Superior temporal gyrus (tissue), 1 donor: ENCODE measurements around the gene THSD1.
A peak's percentile ranks its signal among the peaks of the same experiment; 100 is the strongest.

ENCODE experiments used
- DNase-seq: peaks from one replicate; pipeline ENCODE4 v3.0.0-alpha.2; 2016; ENCODE audit errors: extremely low spot score

THSD1 gene, protein sequence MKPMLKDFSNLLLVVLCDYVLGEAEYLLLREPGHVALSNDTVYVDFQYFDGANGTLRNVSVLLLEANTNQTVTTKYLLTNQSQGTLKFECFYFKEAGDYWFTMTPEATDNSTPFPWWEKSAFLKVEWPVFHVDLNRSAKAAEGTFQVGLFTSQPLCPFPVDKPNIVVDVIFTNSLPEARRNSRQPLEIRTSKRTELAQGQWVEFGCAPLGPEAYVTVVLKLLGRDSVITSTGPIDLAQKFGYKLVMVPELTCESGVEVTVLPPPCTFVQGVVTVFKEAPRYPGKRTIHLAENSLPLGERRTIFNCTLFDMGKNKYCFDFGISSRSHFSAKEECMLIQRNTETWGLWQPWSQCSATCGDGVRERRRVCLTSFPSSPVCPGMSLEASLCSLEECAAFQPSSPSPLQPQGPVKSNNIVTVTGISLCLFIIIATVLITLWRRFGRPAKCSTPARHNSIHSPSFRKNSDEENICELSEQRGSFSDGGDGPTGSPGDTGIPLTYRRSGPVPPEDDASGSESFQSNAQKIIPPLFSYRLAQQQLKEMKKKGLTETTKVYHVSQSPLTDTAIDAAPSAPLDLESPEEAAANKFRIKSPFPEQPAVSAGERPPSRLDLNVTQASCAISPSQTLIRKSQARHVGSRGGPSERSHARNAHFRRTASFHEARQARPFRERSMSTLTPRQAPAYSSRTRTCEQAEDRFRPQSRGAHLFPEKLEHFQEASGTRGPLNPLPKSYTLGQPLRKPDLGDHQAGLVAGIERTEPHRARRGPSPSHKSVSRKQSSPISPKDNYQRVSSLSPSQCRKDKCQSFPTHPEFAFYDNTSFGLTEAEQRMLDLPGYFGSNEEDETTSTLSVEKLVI

DNA sequence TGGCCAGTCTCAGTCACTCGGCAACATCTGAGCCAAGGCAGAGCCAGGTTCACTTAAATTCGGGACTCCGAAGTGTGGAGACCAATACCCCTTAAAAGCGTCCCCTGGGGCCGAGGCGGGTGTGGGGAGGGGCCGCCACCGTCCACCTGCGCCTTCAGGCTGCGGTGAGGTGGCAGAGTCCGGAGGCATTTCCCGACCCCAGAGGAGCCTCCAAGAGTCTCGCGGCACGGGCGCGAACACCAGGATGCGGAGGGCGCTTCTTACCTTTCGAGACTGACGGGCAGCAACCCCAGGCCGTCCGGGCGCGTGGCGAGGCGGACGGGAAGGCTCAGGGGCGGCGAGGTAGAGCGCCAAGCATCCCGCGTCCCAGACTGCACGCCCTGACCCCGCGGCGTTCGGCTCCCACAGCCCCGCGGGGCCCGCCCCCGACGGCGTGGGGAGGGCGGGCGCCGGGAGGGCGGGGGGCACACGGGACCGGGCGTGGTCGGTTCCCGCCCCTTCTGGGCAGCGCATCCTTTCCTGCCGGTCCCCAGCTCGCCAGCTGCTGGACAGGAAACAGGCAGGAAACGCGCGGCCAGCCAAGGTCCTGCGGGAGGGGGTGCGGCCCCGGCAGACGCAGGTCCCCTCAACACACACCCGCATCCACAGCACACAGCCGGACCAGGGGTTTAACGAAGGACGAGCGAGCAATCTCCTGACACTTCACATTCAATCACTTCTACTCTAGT is at the start of gene THSD1:
Gene THSD1, minus strand, starts transcription at position 406 of the 728 bp plus-strand sequence. CDS start 3,572 bp downstream, outside the sequence.
- DNase-seq = no peak

DNA sequence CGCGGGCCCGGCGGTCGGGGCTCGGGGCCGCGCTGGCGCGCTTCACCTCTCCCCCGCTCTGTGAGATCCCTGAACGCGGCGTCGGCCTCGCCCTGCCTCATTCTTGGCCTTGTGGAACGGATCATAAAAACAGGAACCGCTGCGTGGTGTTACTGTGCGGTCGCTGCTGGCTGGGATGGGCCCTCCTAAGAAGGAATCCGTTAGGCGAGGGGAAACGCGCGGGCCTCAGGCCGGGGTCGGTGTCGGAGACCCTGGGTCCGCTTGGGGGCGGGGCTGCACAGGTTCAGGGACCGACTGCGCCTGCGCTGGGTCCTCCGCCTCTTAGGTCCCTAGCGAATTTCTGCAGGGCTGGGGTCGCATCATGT is 49.7 kb upstream of the THSD1 start:
- DNase-seq = peak; percentile 48

DNA sequence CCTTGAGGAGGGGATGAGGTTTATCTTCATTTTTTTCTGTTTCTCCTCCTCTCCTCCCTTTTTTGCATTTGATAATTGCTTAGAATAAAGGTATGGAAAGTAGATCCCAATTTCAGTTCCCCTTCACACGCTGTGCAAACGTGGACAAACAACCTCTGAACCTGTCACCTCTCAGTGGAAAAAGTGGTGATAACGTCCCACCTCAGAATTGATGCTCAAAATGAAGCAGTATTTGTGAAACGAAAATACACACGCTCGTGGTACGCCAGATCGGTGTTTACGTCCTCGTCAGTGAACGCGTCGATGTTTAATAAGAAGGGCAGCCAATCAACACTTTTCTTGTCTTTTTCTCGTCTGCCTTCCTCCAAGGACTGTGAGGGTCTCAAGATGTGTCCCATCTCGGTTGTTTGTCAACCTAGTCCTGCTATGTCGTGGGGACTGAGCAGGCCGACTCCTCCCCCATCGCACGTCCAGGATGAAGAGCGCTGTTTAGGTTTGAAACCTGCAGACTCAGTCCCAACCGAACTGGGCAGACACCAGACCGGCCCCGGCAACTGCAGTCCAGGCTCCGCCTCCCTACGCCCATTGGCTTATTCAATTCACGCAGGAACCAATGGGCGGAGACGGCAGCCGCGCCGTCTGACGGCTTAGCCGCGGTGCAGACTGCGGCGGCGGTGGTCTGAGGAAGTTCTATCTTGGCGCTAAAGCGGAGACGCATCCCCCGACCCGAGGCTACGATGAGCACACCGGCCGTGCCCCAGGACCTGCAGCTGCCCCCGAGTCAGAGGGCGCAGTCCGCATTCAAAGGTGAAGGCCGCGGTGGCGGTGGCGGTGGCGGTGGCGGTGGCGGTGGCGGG is 49.1 kb upstream of the THSD1 start, which contains the start of gene CKAP2:
Gene CKAP2, plus strand, starts transcription at position 659 of the 857 bp plus-strand sequence. Its CDS starts 79 bp downstream, at position 738.
- DNase-seq = peak; percentile 94

DNA sequence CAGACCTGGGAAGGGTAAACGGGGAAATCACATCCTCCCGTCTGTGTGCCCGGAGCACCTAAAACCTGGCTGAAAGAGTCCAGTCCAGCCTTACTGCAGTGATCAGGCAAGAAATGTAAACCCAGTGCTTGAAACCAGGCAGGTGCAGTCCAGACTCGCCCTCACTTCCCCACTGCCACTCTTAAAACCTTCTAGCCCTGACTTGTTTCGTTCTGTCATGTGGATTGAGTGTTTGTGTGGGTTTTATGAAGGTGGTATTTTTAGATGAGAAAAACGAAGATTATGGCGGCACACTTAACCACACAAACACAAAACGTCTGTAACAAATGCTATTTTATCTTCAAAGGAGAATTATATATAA is 48.5 kb upstream of the THSD1 start:
- DNase-seq = no peak

DNA sequence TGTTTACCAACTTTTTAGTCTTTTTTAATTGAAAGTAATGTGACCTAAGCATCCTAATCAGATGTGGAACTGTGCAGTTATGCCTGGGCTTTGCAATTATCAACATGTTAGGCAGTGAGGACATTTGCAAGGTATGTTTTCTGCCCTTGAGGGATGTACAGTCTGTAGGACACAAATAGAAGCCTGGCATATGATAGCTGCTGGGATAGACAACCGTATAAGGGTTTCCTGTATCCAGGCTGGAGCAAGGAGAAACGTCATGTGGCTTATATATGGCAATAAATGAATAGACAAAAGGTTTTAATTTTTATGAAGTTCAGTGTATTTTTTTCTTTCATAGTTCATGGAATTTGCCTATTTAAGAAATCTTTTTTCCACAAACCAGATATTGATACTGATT is 46.5 kb upstream of the THSD1 start:
- no peak for DNase-seq

DNA sequence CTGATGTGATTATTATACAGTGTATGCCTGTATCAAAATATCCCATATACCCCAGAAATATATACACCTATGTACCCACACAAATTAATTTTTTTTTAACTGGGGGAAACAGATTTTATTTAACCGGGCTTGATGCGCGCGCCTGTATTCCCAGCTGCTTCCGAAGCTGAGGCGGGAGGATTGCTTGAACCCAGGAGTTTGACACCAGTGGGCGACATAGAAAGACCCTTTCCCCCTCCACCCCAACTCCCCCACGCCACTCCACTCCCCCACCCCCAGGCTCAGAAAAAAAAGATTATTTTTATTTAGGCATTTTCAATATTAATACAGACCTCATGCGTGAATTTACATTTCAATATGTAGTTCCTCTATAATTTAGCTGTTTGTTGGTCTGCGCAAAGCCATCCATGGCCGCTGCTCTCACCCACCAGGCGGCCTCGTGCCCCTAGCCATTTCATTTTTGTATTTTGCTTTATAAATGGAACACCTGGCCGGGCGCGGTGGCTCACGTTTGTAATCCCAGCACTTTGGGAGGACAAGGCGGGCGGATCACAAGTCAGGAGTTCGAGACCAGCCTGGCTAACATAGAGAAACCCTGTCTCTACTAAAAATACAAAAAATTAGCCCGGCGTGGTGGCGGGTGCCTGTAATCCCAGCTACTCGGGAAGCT is 45.3 kb upstream of the THSD1 start:
- no peak for DNase-seq

DNA sequence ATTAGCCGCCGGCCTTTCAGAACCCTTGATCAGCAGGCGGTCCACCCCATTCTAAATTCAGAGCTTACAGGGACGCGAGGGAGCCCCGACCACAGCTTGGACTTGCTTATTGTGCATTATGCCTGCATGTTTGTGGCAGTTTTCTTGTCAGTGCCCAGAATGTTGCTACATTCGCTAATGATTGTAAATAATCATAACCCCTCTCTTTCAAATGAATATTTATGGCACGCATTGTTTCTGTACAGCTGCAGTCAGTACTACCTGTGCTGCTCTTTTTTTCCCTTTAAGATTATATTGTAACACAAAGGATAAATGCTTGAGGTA is 44.8 kb upstream of the THSD1 start:
- no peak for DNase-seq

DNA sequence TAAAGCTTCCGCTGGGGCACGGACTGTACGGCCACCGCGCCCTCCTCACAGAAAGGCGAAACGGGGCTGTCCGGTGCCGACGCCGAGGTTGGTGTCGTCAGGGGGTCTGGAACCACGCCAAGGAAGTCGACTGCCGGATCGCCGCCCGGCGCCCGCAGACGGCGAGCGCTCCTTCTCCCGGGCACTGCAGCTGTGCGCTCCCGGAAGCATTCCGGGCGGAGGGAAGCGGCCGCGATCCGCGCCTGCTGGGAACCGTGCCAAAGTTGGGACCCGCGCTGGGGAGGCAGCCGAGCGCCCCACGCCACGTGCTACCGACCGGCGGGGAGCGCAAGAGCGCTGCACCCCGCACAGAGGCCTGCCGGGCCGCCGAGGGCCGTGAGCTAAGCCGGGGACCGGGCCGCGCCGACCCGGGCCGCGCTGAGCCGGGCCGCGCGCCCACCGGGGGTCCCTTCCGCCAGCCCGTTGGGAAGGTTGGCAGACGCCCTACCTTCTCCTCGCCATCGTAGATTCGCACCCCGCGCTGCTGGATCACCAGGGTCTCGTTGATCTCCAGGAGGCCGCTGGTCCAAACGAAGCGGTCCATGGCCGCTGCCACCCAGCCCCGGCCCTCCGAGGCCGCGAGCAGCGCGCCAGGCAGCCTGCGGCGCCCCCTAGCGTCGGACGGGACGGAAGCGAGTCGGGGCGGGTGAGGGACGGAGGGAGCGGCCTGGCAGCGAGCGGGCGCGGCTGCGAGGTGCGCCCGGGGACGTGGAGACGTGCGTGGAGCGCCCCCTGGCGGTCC is 44.2 kb upstream of the THSD1 start, which contains the start of gene VPS36:
Gene VPS36, minus strand, starts transcription at position 623 of the 781 bp plus-strand sequence. Its CDS starts 40 bp downstream, at position 583.
- peak; percentile 97 for DNase-seq

DNA sequence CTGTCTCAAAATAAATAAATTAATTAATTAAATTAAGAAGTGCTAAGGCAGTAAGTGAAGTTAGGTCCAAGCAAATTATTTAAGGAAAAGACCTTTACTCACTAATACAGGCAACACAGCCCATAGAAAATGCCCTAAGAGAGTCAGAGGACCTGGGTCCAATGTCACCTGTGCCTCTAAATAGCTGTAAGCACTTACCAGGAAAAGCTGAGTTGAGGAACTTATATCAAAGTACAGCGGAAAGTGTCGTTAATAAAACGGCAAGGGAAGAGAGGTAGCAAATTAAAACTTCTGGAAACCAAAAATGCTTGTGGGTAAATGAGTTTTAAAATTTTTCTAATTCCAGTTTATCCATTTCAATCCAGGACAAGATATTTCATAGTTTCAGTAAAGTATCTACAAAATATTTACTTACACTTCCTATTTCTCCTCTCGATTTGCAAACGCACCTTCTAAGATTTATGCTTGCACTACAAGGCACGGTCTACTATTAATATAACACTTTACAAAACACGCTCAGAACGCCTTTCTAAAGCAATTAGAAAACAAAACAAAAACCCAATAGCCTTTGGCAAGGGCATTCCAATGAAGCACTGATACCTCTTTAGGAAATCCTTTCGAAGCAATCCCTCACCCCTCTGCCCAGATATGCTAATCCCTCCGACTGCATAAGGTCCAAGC is 43.5 kb upstream of the THSD1 start:
- peak; percentile 59 for DNase-seq

DNA sequence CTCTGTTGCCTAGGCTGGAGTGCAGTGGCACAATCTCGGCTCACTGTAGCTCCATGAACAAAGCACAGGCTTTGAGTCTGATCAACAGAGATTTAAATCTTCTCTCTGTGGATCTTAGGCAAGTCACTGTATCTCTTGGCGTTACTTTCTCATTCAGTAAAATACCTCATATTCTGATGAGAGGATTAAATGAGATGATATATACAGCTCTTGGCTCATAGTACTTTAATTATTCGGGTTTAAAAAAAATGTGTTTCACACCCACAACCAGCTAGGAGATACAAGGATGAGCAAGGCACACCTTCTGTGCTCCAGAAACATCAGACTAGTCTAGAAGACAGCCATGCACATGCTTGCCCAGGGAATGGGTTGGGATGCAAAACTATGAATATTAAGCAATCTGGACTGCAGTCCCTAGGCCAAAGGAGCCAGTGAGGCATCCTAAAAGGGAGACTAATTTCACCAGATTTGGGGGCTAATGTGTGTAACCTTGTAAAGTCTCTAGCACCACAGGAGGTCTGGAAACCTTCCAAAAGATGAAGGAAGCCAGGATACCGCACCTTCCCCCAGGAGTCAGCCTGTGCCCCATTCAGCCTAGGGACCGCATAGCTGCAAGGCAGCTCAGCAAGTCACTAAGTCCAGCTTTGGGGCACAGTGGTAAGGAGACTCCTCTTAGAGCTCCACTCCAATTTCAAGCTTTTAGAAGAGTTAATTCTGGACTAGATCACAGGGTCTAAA is 42.0 kb upstream of the THSD1 start:
- DNase-seq = no peak

DNA sequence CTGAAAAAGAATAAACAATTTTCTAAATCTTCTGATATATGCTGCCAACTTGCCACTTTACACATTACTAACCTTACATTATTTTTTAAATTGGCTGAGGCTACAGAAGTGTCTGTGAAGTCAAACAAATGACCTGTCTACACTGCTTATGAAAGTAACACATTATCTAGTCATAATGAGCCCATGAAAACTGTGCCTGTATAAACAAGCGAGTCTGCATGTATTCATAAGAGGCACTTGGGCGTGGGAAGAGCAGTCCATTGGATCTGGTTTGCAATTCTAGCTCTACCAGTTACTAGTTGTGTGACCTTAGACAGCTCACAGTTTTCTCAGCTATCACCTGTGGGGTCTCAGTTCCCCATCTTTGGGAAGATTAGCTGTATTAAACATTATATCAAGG is 41.4 kb upstream of the THSD1 start:
- no peak for DNase-seq

DNA sequence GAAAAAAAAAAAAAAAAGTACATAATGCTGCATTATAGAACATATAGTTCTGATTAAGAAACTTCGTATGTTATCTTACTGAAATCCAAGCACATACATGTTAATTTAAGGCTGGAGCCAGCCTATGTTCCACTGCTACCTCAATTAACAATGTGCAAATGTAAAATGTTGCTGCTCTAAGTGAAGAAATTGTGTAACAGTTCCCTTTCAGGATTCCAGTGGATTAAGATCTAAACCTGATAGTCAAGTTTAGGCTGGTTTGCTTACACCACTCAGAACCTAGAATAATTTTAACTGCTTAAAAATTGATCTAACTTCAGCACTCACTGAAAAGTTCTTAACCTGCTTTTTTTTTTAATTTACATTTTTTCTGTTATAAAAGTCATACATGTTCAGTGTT is 40.3 kb upstream of the THSD1 start:
- DNase-seq = no peak

DNA sequence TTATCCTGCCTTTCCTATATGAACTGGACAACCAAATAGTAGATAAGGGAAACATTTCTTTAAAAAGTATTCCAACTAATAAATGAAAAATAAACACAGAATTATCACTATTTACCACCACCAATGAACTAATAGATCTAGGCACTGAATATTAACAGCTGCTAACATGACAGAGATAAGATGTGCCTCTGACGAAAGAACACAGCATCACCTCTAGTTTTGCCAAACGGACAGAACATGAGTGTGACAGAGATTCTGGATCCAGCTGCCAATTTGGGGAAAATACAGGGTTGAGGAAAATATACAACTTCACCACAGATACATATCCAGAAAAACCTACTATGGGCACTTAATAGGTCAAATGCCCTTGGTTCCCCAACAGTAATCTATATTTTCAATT is 26.5 kb upstream of the THSD1 start:
- no peak for DNase-seq

DNA sequence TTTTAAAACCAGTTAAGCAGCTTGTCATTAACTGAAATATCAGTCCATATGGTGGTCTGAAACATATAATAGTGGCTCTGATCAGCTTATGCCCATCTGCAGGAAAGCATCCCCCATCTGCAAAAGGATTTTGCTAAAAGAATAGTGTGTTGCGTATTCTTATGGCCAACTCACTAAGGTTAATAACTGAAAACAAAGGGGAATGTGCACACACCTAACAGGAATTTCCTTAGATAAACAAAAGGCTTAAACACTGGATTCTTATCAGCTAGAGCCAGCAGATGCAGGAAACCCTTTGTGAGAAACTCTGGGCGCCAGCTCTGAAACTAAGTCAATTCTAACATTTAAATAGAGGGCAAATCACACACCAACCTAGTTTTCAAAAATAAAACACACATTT is 22.3 kb upstream of the THSD1 start:
- no peak for DNase-seq

DNA sequence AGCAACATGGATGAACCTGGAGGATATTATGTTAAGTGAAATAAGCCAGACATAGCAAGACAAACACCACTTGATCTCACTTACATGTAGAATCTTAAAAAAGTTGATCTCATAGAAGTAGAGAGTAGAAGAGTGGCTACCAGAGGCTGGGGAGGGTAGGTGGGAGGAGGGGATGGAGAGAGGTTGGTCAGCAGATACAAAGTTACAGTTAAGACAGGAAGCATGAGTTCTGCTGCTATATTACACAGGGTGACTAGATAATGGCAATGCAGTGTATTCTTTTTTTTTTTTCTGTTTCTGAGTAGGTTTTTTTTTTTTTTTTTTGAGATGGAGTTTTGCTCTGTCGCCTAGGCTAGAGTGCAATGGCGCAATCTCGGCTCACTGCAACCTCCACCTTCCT is 15.2 kb upstream of the THSD1 start:
- no peak for DNase-seq

DNA sequence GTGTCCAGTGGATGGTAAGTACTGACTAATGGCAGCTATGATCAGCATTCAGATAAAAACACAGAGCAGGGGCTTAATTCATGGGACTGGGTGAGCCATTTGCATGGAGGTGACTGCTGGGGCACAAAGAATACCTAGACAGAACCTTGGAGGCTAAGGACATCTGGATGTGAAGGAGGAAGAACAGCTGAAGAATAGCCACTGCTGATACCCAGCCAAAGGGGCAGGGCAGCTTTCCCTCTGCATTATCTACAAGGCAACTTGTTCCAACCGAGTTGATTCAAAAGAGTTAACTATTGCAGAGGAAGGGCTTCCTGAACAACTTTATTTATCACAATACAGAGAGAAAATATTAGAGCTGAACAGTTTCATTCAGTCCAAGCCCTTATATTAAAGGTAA is 13.1 kb upstream of the THSD1 start:
- no peak for DNase-seq

DNA sequence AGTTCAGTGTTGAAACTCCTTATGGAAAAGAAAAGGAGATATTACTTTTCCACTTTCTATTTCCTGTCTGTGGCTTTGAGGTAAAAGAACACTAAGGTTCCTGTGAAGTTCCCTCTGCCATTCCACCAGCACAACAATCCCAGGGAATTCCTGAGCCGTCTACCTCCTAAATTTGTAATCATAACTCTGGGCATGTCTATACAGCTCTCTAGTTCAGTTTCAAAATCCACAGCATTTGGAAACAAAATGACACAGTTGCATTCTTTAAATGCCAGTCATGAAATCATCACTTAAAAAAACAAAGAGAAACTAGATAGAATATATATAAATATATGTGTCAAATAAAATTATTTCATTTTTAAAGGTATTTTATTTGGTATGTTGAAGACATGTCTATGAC is 9.0 kb upstream of the THSD1 start:
- DNase-seq = no peak

DNA sequence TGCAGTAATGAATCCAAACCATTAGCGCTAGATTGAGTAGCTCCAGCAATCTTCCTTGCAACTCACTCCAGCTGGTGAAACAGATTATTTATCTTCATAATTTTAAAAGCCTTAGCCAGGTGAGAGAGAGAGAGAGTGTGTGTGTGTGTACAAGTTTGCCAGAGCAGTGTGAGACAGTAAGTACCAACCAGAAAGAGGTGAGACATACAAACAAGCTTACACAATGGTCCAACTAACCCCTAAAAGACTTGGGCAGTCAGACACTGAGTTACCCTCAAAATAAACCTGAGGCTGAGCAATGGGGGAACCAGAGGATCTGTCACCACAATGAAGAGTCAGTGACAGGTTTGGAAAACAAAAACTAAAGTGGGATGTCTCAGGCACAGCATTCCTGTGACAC is 8.1 kb upstream of the THSD1 start:
- DNase-seq = no peak

DNA sequence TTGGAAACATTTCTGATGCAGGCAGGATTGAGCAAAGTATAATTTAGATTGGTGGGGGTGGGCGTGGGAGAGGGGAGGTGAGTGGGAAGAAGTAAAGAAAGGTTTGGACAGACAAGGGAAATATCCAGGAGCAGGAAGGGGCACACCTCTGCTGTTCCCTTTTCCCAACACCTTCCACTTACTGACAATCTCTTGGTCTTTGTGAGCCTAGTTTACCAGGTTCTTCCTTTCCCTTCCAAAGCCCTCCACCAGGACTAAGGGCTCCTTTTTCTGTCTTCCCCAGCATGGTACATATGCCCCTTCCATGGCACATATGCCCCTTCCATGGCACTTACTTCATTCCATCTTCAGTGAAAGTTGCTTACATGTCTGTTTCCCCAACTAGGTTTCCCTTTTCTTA is 6.2 kb upstream of the THSD1 start:
- DNase-seq = no peak
